Measurements from ENCODE around the gene OSBPL5. TPM values are rescaled to one million over a fixed set of nuclear protein-coding genes. Genes with fewer than 3 reads are reported as not detected.
A peak's percentile ranks its signal among the peaks of the same experiment; 100 is the strongest.

The OSBPL5 gene
- total RNA-seq, 1 donor from 2014 or later, result 6.2 TPM

GRCh38 chr11:3056296-3057068 is 108.6 kb downstream of the OSBPL5 start:
- H3K79me2 ChIP-seq (ENCODE audit: low read depth), result peaks cover 48% of the 10 kb centered on the region
- H3K9ac ChIP-seq, result peak overlapping the region; percentile 65
- no peak overlapping the region for H3K27ac Mint-ChIP-seq
- H3K4me1 Mint-ChIP-seq, result peaks cover 24% of the 10 kb centered on the region
- H3K4me3 Mint-ChIP-seq, result peak overlapping the region; percentile 93
- TF ChIP-seq EZH2phosphoT487 (IDR thresholded peaks at IDR 0.05) (no peak), EZH2 (IDR thresholded peaks at IDR 0.05) (no peak), CTCF (IDR thresholded peaks at IDR 0.05) (no peak)
- H3K27ac ChIP-seq, result no peak overlapping the region
- peak; percentile 29 for DNase-seq (ENCODE audit: low spot score)
- peaks cover 3% of the 10 kb centered on the region for H3K36me3 Mint-ChIP-seq
- peak overlapping the region; percentile 88 for H3K4me2 ChIP-seq
- no peaks in the 10 kb centered on the region for H3F3A ChIP-seq (ENCODE audit: low read depth)
- no peaks in the 10 kb centered on the region for H3K9me3 Mint-ChIP-seq
- H3K36me3 ChIP-seq, result no peaks in the 10 kb centered on the region
- H3K9me3 ChIP-seq (ENCODE audit: low read depth), result no peaks in the 10 kb centered on the region
- no peak overlapping the region for H2AFZ ChIP-seq (replicated peaks)
- peaks cover 7% of the 10 kb centered on the region for H4K20me1 ChIP-seq (ENCODE audit: low read depth)
- peak overlapping the region; percentile 74 for H3K4me3 ChIP-seq
- H3K4me1 ChIP-seq, result peaks cover 5% of the 10 kb centered on the region
- H3K27me3 ChIP-seq, result no peaks in the 10 kb centered on the region
- H3K27me3 Mint-ChIP-seq (ENCODE audit: insufficient read depth, low read depth), result peaks cover 2% of the 10 kb centered on the region

- Histone ChIP-seq H3K4me2 (peak overlapping the region; percentile 88), H3K4me3 (peak overlapping the region; percentile 74), H3K4me1 (peaks cover 11% of the 10 kb centered on the region), H3K79me2 (ENCODE audit: low read depth) (peaks cover 54% of the 10 kb centered on the region), H3F3A (ENCODE audit: low read depth) (no peaks in the 10 kb centered on the region), H4K20me1 (ENCODE audit: low read depth) (peaks cover 8% of the 10 kb centered on the region), H3K27ac (no peak overlapping the region), H2AFZ (replicated peaks) (no peak overlapping the region), H3K27me3 (no peaks in the 10 kb centered on the region), H3K9ac (no peak overlapping the region), H3K9me3 (ENCODE audit: low read depth) (no peaks in the 10 kb centered on the region), H3K36me3 (no peaks in the 10 kb centered on the region)
- H3K9me3 Mint-ChIP-seq, result no peaks in the 10 kb centered on the region
- H3K4me3 Mint-ChIP-seq, result peak overlapping the region; percentile 93
- TF ChIP-seq CTCF (IDR thresholded peaks at IDR 0.05) (no peak), EZH2 (IDR thresholded peaks at IDR 0.05) (no peak), EZH2phosphoT487 (IDR thresholded peaks at IDR 0.05) (no peak)
- H3K27ac Mint-ChIP-seq, result no peak overlapping the region
- peaks cover 3% of the 10 kb centered on the region for H3K36me3 Mint-ChIP-seq
- no peak for DNase-seq (ENCODE audit: low spot score)
- H3K4me1 Mint-ChIP-seq, result peaks cover 29% of the 10 kb centered on the region
- peaks cover 2% of the 10 kb centered on the region for H3K27me3 Mint-ChIP-seq (ENCODE audit: insufficient read depth, low read depth)
Observed at GRCh38 chr11:3055891-3056290, 109.2 kb downstream of the OSBPL5 start.

GRCh38 chr11:3052567-3052966 is 112.5 kb downstream of the OSBPL5 start:
- no peak overlapping the region for H3K27ac Mint-ChIP-seq
- H3K27ac ChIP-seq, result no peak overlapping the region

More at GRCh38 chr11:3052567-3052966, 112.5 kb downstream of the OSBPL5 start:
- H3K27me3 Mint-ChIP-seq (ENCODE audit: insufficient read depth, low read depth), result peaks cover 7% of the 10 kb centered on the region
- no peaks in the 10 kb centered on the region for H3F3A ChIP-seq (ENCODE audit: low read depth)
- H3K4me3 Mint-ChIP-seq, result peak overlapping the region; percentile 5
- H3K9me3 ChIP-seq (ENCODE audit: low read depth), result no peaks in the 10 kb centered on the region
- TF ChIP-seq EZH2phosphoT487 (IDR thresholded peaks at IDR 0.05) (no peak), CTCF (IDR thresholded peaks at IDR 0.05) (no peak), EZH2 (IDR thresholded peaks at IDR 0.05) (no peak)
- no peak overlapping the region for H3K4me3 ChIP-seq
- no peak overlapping the region for H3K9ac ChIP-seq
- H3K27me3 ChIP-seq, result no peaks in the 10 kb centered on the region
- no peaks in the 10 kb centered on the region for H3K9me3 Mint-ChIP-seq
- no peak for DNase-seq (ENCODE audit: low spot score)
- peaks cover 8% of the 10 kb centered on the region for H4K20me1 ChIP-seq (ENCODE audit: low read depth)
- H2AFZ ChIP-seq (replicated peaks), result no peak overlapping the region
- H3K4me1 Mint-ChIP-seq, result peaks cover 34% of the 10 kb centered on the region
- H3K4me2 ChIP-seq, result no peak overlapping the region
- peaks cover 13% of the 10 kb centered on the region for H3K4me1 ChIP-seq
- H3K36me3 Mint-ChIP-seq, result peaks cover 3% of the 10 kb centered on the region
- H3K36me3 ChIP-seq, result no peaks in the 10 kb centered on the region
- peaks cover 73% of the 10 kb centered on the region for H3K79me2 ChIP-seq (ENCODE audit: low read depth)
